NCI-H2196 treated with DMSO at 0.1 percent for 48 hours (cell line): ENCODE data around the gene ANKRD34A.

Experiments
- DNase-seq: peaks from one replicate; lab custom pipeline; 2025; ENCODE audit not compliant: unreplicated experiment; lab: John Stamatoyannopoulos, UW

ANKRD34A gene

GRCh38 chr1:145974721-145975120 is 10.3 kb upstream of the ANKRD34A start:
- DNase-seq: no peak

GRCh38 chr1:145972580-145972979 is 8.2 kb upstream of the ANKRD34A start:
- no peak for DNase-seq

- DNase-seq: no peak
Measured at GRCh38 chr1:145967288-145967687, 2.9 kb upstream of the ANKRD34A start.

- DNase-seq: no peak
Measured at GRCh38 chr1:145965119-145965744, 857 bp upstream of the ANKRD34A start.

- no peak for DNase-seq
Measured at GRCh38 chr1:145963265-145964019, 933 bp downstream of the ANKRD34A start.

- no peak for DNase-seq
Measured at GRCh38 chr1:145962157-145963102, 1.9 kb downstream of the ANKRD34A start.

- DNase-seq: no peak
Measured at GRCh38 chr1:145961425-145962156, 2.8 kb downstream of the ANKRD34A start.

- DNase-seq: no peak
Measured at GRCh38 chr1:145961109-145961424, 3.3 kb downstream of the ANKRD34A start.

- DNase-seq: peak; percentile 51
Measured at GRCh38 chr1:145960468-145961108, 3.8 kb downstream of the ANKRD34A start.

- DNase-seq: no peak
Measured at GRCh38 chr1:145959957-145960467, 4.4 kb downstream of the ANKRD34A start.

- no peak for DNase-seq
Measured at GRCh38 chr1:145959333-145959732, 5.0 kb downstream of the ANKRD34A start.

- no peak for DNase-seq
Measured at GRCh38 chr1:145958734-145959133, 5.6 kb downstream of the ANKRD34A start.

GRCh38 chr1:145957443-145958319 is 6.7 kb downstream of the ANKRD34A start, which contains the start of gene LIX1L:
Gene LIX1L (minus strand): TSS chr1:145958017. CDS start chr1:145957927, 90 bp downstream.
- peak; percentile 95 for DNase-seq

- DNase-seq: no peak
Measured at GRCh38 chr1:145956781-145957442, 7.5 kb downstream of the ANKRD34A start.

GRCh38 chr1:145956361-145956760 is 8.0 kb downstream of the ANKRD34A start:
- no peak for DNase-seq

GRCh38 chr1:145955436-145955835 is 8.9 kb downstream of the ANKRD34A start:
- DNase-seq: no peak

- DNase-seq: no peak
Measured at GRCh38 chr1:145953861-145954260, 10.5 kb downstream of the ANKRD34A start.

- DNase-seq: no peak
Measured at GRCh38 chr1:145952903-145953302, 11.5 kb downstream of the ANKRD34A start.

- no peak for DNase-seq
Measured at GRCh38 chr1:145951526-145951925, 12.8 kb downstream of the ANKRD34A start.
